Right lobe of liver (tissue), 4 donors: ENCODE data around the gene CCM2.

Experiments
- POLR2A ChIP-seq: fragments of 450-650 bp; IDR thresholded peaks from one replicate; pipeline ENCODE4 v1.6.1; 2017; ENCODE audit warnings: antibody characterized with exemption, mild to moderate bottlenecking
- TF ChIP-seq, protein P1 (sequence below), 4 donors: fragments of 200-600 bp in 3 of 4; fragments of 450-650 bp in 1 of 4; IDR thresholded peaks; one replicate each; pipeline versions ENCODE4 v1.5.1 to v1.8.0; 2016 to 2022; ENCODE audit warnings: antibody characterized with exemption in 4 of 4, mild to moderate bottlenecking in 2 of 4
- donor health status: DM: no; HTN: no; CAD: no.
- donor health status: DM: no; HTN: no; CAD: no.
- donor health status: DM: no; HTN: yes; CAD: no.

DNA sequence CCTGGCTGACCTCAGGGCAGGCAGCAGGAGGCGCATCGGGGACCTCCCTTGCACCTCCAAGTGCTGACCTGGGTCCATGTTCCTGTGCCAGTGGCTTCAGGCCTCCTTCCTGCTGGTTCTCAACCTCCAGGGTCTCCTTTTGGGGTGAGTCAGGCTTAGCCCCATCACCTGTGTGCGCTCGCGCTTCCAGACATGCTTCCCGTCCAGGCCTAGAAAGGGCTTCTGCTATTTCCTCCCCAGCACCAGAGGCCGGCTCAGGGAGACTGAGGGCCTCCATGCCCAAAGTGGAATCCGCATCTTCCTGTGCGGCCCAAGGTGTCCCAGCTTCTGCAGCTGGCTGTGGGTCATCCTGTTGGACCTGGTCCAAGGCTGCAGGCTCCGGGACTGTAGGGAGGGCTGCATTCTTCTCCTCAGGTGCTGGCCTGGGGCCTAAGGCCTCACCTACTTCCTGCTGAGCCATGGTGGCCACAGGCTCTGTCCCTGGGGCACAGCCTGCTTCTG lies 82.9 kb downstream of the CCM2 start:
- TF ChIP-seq, protein P1, sequence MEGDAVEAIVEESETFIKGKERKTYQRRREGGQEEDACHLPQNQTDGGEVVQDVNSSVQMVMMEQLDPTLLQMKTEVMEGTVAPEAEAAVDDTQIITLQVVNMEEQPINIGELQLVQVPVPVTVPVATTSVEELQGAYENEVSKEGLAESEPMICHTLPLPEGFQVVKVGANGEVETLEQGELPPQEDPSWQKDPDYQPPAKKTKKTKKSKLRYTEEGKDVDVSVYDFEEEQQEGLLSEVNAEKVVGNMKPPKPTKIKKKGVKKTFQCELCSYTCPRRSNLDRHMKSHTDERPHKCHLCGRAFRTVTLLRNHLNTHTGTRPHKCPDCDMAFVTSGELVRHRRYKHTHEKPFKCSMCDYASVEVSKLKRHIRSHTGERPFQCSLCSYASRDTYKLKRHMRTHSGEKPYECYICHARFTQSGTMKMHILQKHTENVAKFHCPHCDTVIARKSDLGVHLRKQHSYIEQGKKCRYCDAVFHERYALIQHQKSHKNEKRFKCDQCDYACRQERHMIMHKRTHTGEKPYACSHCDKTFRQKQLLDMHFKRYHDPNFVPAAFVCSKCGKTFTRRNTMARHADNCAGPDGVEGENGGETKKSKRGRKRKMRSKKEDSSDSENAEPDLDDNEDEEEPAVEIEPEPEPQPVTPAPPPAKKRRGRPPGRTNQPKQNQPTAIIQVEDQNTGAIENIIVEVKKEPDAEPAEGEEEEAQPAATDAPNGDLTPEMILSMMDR (IDR thresholded peaks at IDR 0.05), result no peak
- TF ChIP-seq POLR2A, result no peak
